Tibial nerve (tissue), 4 donors: ENCODE results near the gene BGLAP.

ENCODE experiments used
- EP300 ChIP-seq, 2 donors: sonication (generic); formaldehyde crosslinking; IDR thresholded peaks; one replicate each; pipeline ENCODE4 v1.6.1; 2017; ENCODE audit warnings: antibody characterized with exemption in 2 of 2, mild to moderate bottlenecking in 1 of 2
- POLR2A ChIP-seq, 2 donors: fragments of 450-650 bp; IDR thresholded peaks; one replicate each; pipeline ENCODE4 v1.6.1; 2017; ENCODE audit warnings: antibody characterized with exemption in 2 of 2, mild to moderate bottlenecking in 2 of 2, moderate library complexity in 2 of 2
- TF ChIP-seq, protein P1 (sequence below), 5 experiments: fragments of 200-600 bp in 3 of 5; fragments of 450-650 bp in 2 of 5; sonication (generic) in 3 of 5; IDR thresholded peaks; one replicate each; pipeline ENCODE4 v1.5.1; 2016 to 2019; ENCODE audit warnings: antibody characterized with exemption in 5 of 5, mild to moderate bottlenecking in 3 of 5, moderate library complexity in 2 of 5

DNA sequence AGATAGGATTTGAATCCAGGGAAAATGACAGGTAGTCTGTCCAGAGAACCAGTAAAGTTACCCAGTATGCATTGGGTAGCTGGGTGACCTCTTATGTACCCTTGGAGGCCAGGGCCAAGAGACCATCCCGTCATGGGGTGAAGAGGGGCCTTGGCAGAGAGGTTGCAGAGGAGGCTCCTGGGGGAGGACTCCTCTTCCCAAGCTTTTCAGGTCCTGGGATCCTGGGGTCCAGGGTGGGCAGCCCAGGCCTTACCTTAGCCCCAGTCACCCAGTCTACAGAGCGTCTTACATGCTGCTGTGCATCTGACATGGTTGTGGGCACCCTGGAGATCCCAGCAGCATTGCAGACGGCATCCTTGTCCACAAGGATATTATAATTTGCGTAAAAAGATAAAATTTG, 15.2 kb upstream of the BGLAP start:
- TF ChIP-seq POLR2A (IDR thresholded peaks at IDR 0.05) (no peak), EP300 (IDR thresholded peaks at IDR 0.05) (no peak)
- TF ChIP-seq, protein P1, sequence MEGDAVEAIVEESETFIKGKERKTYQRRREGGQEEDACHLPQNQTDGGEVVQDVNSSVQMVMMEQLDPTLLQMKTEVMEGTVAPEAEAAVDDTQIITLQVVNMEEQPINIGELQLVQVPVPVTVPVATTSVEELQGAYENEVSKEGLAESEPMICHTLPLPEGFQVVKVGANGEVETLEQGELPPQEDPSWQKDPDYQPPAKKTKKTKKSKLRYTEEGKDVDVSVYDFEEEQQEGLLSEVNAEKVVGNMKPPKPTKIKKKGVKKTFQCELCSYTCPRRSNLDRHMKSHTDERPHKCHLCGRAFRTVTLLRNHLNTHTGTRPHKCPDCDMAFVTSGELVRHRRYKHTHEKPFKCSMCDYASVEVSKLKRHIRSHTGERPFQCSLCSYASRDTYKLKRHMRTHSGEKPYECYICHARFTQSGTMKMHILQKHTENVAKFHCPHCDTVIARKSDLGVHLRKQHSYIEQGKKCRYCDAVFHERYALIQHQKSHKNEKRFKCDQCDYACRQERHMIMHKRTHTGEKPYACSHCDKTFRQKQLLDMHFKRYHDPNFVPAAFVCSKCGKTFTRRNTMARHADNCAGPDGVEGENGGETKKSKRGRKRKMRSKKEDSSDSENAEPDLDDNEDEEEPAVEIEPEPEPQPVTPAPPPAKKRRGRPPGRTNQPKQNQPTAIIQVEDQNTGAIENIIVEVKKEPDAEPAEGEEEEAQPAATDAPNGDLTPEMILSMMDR (IDR thresholded peaks at IDR 0.05) = no peak
